Stimulated activated CD4-positive, alpha-beta T cell treated with anti-CD3 and anti-CD28 coated beads, TNF-alpha, amount 100 ng/mL, for 4 hours (primary cell): ENCODE measurements around the gene MRFAP1.
"Not testable (repeated sequence)": the region's sequence is repeated elsewhere in the genome, so short reads cannot be mapped to it uniquely, and the experiment has no call there.

ENCODE experiments used
- DNase-seq, 3 experiments: peaks; one replicate each; pipeline ENCODE4 v3.0.0-alpha.2; 2020; ENCODE audit warnings: low read depth in 3 of 3

Gene MRFAP1

GRCh38 chr4:6634746-6635145 is 5.7 kb upstream of the MRFAP1 start:
- DNase-seq: no peak

DNA sequence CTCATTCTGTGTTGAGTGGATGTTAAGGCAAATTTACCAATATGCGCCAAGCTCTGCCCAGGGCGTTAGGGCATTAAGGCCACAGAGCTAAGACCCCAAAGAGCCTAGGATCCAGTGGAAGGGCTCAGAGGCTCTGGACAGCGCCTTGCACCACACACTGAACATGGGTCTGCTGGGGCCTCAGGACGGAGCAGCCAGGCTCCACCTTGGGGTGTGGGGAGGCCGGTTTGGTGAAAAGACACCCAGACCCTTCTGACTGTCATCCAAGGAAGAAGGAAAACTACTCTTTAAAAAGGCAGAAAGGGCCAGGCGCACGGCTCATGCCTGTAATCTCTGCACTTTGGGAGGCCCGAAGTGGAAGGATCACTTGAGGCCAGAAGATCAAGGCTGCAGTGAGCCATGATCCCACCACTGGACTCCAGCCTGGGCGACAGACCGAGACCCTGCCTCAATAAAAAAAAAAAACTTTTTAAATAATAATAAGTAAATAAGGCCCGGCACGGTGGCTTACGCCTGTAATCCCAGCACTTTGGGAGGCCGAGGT is 1.3 kb upstream of the MRFAP1 start:
- no peak for DNase-seq

GRCh38 chr4:6641164-6641970 is 882 bp downstream of the MRFAP1 start:
- DNase-seq: peak in 2 of 3 experiments; percentile 17 to 26

DNA sequence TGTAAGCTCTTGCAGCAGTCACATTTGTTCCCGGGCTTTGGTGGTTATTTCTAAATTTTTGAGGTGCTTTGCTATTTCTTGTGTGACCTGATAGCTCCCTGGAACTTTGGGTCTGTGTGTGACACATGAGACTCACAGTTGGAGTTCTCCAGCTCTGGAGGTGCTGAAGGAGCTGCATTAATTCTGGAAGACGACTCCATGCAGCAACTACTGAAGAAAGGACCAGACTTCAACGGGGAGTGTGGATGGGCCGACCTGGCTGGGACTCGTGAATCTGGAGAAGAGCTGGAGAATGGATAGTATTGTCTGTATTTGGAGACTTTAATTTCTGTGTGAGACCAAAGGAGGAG is 1.5 kb downstream of the MRFAP1 start:
- no peak for DNase-seq

DNA sequence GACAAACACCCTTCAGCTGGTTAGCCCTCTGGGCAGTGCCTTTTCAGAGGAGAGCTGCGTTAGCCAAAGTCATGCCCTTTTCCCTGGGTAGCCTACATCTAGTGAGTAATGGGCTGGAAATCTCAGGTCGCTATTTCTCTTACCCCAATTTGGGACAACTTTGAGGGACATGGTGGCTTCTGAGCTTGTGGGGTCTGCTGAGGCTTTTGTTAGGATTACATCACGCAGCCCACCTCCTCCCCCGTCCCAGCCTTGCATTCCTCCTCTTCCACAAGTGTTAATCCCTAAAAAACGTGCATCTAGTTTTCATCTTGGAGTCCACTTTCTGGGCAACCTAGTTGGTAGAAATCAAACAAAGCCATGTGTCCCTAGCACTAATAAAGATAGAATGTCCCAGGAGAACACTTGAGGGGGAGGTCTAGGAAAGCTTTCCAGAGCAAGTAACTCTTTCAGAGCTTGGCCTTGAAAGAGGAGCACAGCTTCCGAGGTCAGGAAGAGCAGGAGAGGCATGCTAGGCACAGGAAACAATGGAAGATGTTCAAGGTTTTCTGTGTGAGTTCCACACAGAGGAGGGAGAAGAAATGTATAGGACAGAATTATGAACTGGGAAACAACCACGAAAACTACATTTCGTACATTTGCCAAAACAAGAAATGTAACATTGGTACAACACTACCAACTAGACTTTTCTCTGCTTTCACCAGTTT is 2.8 kb downstream of the MRFAP1 start:
- DNase-seq: no peak

DNA sequence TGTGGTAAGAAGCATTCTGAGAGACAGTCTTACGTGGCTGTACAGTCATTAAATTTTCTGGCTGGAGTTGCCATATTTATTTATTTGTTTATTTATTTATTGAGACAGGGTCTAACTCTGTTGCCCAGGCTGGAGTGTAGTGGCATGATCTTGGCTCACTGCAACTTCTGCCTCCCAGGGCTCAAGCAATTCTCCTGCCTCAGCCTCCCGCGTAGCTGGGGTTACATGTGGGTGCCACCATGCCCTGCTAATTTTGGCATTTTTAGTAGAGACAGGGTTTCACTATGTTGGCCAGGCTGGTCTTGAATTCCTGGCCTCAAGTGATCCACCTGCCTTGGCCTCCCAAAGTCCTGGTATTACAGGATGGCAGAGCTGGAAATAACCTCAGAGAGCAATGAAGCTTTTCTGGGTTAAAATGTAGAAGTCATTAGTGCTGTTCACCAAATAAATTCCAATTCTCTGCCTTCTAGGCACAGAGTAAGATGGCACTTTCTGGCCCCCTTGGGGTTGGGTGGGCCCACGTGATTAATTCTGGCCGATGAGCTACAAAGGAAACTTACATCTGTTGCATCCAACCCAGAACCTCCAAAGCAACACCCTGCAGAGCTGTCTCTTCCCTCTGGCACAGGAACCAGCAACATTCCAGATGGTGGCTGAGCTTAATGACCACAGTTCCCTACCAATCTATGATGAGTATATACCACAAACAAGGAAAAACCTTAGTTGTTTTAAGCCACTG is 4.5 kb downstream of the MRFAP1 start:
- no peak for DNase-seq

DNA sequence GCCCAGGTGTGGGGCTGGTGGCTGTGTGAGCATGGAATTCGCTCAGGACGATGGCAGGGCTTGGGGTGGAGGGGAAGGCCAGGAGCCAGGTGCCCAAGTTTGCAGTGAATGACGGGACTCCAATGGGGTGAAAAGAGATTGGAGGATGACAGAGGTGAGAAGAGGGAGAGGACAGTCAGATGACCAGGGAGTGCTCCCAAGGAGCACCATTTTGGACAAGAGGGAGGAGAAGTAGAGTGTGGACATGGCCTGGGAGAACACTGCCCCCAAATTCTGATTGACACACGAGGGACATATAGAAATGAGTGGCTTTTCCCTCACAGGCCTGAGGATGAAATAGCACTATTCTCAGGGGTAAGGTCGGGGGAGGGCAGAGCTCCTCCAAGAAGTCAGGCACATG is 6.7 kb downstream of the MRFAP1 start:
- no peak for DNase-seq

- DNase-seq: no peak
Measured at GRCh38 chr4:6647582-6648230, 7.2 kb downstream of the MRFAP1 start.

- no peak for DNase-seq
Measured at GRCh38 chr4:6649216-6649615, 8.7 kb downstream of the MRFAP1 start.

- DNase-seq: not testable (repeated sequence)
Measured at GRCh38 chr4:6654211-6654610, 13.7 kb downstream of the MRFAP1 start.

DNA sequence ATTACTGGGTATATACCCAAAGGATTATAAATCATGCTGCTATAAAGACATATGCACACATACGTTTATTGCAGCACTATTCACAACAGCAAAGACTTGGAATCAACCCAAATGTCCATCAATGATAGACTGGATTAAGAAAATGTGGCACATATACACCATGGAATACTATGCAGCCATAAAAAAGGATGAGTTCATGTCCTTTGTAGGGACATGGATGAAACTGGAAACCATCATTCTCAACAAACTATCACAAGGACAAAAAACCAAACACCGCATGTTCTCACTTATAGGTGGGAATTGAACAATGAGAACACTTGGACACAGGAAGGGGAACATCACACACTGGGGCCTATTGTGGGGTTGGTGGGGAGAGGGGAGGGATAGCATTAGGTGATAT is 14.8 kb downstream of the MRFAP1 start:
- DNase-seq: not testable (repeated sequence)

DNA sequence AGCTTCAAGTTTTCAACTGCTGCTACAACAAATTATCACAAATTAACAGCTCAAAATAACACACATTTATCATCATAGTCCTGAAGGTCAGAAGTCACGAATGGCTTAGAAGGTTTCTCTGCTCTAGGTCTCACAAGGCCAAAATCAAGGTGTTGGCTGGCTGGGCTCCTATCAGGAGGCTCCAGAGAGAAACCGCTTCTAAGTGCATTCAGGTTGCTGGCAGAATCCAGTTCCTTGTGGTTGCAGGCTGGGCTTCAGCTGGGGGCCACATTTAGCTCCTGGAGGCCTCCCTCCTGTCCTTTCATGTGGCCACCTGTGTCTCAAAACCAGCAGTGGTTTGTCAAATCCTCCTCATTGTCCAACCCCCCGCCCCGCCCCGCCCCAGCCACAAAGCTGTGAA is 15.4 kb downstream of the MRFAP1 start:
- no peak for DNase-seq

GRCh38 chr4:6657242-6658208 is 17.0 kb downstream of the MRFAP1 start:
- DNase-seq: no peak

DNA sequence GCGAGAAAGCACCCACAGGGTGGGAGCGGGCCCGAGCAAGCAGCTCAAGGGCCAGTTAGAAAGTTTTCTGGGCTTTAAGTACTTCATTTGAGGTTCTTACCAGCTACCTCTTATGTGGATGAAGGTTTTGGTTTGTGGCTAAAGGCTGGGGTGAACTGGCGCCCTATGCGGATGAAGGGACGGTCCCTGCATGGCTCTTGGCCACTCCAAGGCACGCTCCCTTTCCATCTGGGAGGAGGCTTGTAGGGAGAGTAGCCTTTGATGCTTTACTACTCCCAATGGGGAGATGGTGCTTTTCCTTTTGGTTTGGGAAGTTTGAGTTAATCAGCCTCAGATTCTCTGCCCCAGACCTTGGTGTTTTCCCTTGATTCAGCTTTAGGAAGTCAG is 17.7 kb downstream of the MRFAP1 start:
- DNase-seq: no peak

- peak in 2 of 3 experiments; percentile 37 to 41 for DNase-seq
Measured at GRCh38 chr4:6658597-6659075, 18.2 kb downstream of the MRFAP1 start.

- no peak for DNase-seq
Measured at GRCh38 chr4:6659897-6660296, 19.4 kb downstream of the MRFAP1 start.

GRCh38 chr4:6660430-6660829 is 19.9 kb downstream of the MRFAP1 start:
- no peak for DNase-seq

- DNase-seq: no peak
Measured at GRCh38 chr4:6662591-6662990, 22.1 kb downstream of the MRFAP1 start.

- DNase-seq: no peak
Measured at GRCh38 chr4:6663596-6664393, 23.3 kb downstream of the MRFAP1 start.

DNA sequence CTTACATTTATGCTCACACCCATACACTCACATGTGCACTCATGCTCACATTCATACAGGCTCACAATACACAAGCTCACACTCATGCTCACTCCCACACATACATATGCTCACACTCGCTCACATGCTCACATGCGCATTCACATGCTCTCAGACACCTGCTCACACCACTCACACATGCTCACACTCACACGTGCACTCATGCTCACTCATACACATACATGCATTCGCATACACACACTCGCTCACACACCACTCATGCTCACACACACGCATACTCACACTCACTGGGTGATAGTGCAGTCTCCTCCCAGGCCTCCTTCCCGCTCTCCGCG is 24.8 kb downstream of the MRFAP1 start:
- no peak for DNase-seq
